Measurements from ENCODE around the gene PDZD2. TPM values are rescaled to one million over a fixed set of nuclear protein-coding genes. Genes with fewer than 3 reads are reported as not detected.
A peak's percentile ranks its signal among the peaks of the same experiment; 100 is the strongest.
"Not testable (repeated sequence)": the region's sequence is repeated elsewhere in the genome, so short reads cannot be mapped to it uniquely, and the experiment has no call there.

PDZD2 gene
- polyA plus RNA-seq, 3 donors = 2.5 to 38.9 (median 12.0) TPM

DNA sequence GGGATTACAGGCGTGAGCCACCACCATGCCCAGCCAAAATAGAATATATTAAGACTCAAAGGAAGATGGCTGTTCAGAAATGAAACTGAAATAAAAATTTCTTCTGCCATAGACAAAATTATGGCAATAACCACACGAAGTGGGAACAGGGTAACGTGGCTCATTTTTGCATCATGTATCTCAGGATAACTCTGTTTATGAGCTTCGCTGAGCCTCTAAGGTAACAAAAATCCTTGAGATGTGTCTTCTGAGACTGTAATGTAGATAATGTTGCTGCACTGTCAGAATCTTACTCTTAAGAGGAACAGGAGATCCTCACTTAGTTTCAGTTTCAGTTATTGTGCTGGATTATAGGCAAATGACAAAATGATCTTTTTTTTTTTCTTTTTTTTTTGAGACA lies 381.3 kb downstream of the PDZD2 start:
- 57 to 78% (median 65%) methylated on average over 4 of the region's 4 CpGs for WGBS, 3 donors
- H3K27ac ChIP-seq (ENCODE audit: low read depth, low read length) = no peak overlapping the region

DNA sequence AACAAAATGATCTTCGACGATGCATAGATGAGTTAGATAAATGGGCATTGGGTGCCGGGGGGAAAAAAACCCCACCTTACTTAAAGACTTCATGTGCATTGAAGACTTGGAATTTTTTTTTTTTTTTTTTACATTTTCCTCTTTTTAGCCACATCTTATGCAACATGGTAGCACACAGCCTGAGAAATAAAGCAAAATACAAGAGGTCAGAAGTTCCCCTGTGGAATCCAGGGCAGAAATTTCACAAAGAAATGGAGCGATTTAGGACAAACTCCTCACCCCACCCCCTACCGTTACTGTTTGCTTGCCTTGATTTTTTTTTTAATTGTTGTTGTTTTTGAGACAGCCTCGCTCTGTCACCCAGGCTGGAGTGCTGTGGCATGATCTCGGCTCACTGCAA lies 382.0 kb downstream of the PDZD2 start:
- H3K27ac ChIP-seq (ENCODE audit: low read depth, low read length) = no peak overlapping the region
- 74 to 86% (median 77%) methylated on average over 7 of the region's 7 CpGs for WGBS, 3 donors

DNA sequence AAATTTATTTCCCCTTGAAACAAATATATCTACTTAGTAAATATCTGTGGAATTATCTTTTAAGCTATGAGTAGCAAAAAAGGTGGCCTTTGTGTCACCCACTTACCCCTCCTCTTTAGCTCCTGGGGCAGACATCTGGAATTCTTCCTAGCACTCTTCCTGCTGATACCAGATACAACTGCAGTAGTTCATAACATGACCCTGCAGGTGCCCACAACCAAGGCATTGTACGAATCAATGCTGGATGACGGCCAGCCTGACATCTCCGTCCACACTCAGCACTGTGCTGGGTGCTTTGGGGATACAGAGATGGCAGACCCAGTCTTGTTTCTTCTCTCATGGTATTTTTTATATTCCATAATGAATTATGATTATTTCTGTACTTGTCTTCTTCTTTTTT lies 382.8 kb downstream of the PDZD2 start:
- no peak overlapping the region for H3K27ac ChIP-seq (ENCODE audit: low read depth, low read length)
- 39 to 76% (median 72%) methylated on average over 3 of the region's 3 CpGs for WGBS, 3 donors

DNA sequence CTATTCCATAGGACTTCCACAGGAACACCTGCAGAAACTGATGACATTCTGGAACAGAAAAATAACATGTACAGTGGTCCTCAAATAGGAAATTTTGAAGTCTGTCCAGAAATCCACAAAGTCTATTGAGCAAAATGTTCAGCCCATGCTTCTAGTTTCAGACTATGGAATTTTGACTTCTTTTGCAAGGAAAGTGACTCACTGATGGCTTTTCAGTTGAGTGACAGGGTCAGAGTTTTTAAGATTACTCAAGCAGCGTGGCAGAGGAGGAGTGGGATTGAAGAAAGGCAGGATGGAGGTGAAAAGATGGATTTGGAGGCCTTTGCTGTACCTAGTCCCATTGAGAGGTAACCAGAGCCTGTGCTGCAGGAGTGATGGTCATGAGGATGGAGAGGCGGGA lies 383.7 kb downstream of the PDZD2 start:
- WGBS, 3 donors = 89 to 97% (median 91%) methylated on average over 2 of the region's 2 CpGs
- no peak overlapping the region for H3K27ac ChIP-seq (ENCODE audit: low read depth, low read length)

DNA sequence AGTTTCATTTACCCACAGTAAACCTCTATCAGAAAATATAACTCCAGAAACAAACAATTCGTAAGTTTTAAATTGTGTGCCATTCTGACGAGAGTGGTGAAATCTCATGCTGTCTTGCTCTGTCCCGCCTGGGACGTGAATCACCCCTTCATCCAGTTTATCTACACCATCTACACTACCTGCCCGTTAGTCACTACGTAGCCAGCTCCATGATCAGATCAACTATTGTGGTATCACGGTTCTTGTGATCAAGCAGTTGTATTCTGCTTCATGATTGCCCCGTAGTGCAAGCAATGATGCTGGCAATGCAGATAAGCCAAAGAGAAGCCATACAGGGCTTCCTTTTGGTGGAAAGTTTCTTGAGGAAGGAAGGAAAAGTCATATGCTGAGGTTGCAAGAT lies 384.9 kb downstream of the PDZD2 start:
- 70 to 86% (median 84%) methylated on average over 8 of the region's 8 CpGs for WGBS, 3 donors
- no peak overlapping the region for H3K27ac ChIP-seq (ENCODE audit: low read depth, low read length)

DNA sequence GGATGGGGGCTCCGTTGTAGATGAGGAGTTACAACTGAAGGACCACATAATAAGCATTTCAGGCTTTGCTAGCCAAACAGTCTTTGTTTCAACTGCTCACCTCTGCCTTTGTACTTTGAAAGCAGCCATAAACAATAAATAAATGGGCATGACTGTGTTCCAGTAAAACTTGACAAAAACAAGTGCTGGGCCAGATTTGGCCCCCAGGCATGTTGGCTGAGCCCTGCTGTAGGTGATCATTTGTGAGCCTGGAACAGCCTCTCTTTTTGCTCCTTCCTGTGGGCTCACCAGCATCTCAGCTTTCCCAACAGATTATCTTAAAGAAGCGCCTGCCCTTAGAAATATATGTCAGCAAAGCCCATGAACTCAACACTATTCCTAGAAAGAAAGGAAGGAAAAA lies 385.8 kb downstream of the PDZD2 start:
- 85 to 100% (median 94%) methylated on average over 2 of the region's 2 CpGs for WGBS, 3 donors
- H3K27ac ChIP-seq (ENCODE audit: low read depth, low read length) = no peak overlapping the region

DNA sequence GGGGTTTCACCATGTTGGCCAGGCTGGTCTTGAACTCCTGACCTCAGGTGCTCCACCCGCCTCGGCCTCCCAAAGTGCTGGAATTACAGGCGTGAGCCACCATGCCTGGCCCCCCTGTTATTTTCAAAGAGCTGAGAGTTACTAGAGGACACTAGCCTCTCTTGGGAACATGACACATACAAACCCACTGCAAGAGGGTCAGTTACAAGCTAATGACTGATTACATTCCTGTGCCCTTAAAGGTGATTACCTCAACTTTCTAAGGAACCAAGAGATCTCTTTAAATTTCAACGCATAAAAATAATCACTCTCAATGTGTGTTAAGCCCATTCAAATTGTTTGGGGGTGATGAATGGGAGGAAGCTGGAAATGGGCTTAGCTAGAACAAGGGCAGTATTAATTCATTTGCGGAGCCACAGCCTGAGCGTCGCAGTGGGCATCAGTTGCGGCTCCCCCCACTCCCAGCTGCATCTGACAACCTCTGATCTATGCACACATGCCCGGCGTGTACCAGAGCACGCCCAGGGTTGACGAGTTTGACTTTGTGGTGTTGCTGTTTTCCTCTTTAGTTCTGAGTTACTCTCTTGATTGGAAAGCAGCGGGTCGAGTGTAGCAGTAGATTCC lies 388.3 kb downstream of the PDZD2 start:
- 43 to 50% (median 49%) methylated on average over 14 of the region's 14 CpGs for WGBS, 3 donors
- H3K27ac ChIP-seq (ENCODE audit: low read depth, low read length) = peak overlapping the region; percentile 17

DNA sequence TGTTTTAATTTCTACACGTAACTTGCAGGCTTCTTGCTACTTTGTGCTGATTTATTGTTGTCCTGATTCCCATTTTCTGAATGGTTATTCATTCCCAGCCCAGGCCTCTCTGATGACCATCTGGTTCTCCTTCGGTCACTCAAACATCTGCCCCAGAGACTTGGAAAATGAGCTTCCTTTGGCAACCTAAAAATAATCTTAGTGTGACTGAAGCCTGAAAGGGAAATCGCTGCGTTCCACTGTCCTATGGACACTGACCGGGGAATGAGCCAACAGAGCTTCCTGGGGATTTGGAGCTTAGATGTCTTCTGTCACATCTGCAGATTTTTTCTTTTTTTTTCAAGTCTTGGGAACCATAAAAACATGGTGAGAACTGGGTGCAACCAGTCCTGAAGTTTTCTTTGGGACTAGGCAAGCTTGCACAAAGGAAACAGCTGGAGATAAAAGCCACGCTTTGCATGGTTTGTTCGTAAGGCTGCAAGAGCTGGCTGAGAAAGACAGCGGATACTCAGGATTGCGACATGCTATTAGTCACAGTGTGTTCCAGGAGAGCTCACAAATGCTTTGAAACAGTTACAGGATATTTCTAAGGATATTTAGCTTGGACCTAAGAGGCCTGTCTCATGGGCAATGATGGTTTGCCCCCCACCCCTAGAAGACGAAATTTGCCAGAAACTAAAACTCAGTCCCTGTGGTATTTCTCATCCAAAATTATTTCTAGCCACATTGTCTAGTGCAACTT lies 389.0 kb downstream of the PDZD2 start:
- WGBS, 3 donors = 15 to 41% (median 22%) methylated on average over 10 of the region's 10 CpGs

DNA sequence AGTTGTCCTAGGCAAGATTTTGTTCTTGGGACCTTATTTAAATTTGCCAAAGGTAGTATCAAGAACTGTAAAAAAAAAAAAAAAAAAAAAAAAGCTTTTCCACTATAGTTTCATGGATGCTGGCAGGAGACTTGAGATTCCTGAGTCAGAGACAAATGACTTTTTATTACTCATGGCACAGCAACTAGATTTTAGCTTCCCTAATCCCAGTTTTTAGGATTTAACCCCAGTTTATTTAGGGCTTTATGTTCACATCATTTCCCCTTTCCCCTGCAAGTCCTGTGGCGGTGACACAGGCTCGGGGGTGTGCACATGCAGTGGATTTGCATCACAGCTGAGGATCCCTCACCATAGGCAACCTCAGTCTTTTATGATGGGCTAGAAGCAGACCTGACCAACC lies 390.3 kb downstream of the PDZD2 start:
- WGBS, 3 donors = 51 to 84% (median 62%) methylated on average over 2 of the region's 2 CpGs
- no peak overlapping the region for H3K27ac ChIP-seq (ENCODE audit: low read depth, low read length)

More for the DNA sequence above, 389.0 kb downstream of the PDZD2 start:
- peak overlapping the region; percentile 17 for H3K27ac ChIP-seq (ENCODE audit: low read depth, low read length)

DNA sequence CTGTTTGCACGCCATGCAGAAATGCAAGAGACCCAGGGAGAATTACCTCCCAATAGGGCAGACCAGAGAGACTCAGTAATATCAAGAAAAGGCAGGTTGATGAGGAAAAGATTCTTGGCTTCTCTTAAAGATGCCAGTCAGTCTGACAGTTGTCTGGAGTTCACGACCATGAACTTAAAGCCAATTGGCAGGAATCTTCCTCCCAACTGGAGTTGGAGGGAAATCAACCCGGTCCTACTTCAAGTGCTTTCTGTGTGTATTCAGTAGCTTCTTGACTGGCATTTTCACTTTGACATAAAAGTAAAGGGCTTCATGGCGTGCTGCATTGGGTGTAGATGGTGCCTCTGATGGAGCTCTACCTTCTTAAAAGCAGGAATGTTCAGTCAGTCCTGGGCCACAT lies 390.9 kb downstream of the PDZD2 start:
- H3K27ac ChIP-seq (ENCODE audit: low read depth, low read length) = no peak overlapping the region
- WGBS, 3 donors = 64 to 81% (median 73%) methylated on average over 4 of the region's 4 CpGs

DNA sequence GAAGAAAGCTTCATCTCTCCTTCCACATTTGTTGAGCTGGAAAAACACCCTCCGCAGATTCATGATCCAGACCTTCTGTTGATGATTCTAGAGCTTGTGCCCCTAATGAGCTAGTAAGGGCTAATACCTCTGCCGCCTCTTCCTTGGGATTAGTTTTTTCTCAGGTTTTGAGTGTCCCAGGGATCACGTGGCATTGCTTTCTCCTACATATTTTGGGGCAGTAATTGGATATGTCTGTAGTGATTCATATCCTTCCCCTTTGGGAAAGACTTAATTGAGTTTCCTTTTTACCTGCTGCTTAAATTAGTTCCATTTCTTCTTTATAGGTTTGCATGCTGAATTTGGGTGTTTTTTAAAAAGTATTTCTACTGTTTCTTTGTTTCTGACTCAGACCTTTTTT lies 391.3 kb downstream of the PDZD2 start:
- H3K27ac ChIP-seq (ENCODE audit: low read depth, low read length) = no peak overlapping the region
- 75 to 83% (median 76%) methylated on average over 3 of the region's 3 CpGs for WGBS, 3 donors

DNA sequence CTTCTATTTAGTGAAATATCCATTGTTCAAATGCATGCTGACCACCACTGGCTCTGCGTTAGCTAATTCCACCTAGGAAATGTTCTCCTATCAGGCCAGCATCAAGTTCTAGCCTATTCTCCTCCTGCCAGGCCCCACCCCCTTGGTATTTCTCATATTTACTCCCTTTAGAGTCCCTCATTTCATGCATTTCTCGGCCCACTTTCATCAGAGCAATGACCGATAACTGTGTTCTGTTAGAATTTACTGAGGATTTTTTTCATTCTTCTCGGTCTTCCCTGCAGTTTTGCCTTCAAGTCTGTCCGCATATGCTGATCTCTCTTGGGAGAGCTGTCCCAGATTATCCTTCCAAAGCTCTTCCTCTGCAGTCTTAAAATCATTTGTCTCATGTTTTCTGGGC lies 391.8 kb downstream of the PDZD2 start:
- no peak overlapping the region for H3K27ac ChIP-seq (ENCODE audit: low read depth, low read length)
- WGBS, 3 donors = 70 to 79% (median 72%) methylated on average over 5 of the region's 5 CpGs

DNA sequence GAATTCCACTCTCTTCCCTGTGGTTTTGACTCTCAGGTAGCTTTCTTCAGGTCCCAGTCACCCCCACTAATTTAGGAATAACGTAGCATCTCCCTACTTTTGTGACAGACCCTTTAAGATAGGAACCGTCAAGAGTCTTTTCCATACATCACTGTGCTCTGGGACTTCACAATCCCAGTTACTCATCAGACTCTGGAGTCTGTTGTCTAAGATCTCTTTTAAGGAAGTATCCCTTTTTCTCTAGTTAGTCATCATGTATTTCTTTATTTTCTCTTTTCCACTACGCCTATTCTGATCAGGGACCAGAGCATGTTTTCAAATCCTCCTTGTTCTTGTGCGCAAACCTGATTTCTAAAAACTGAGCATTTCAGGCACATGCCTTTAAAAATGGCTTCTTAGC lies 392.2 kb downstream of the PDZD2 start:
- WGBS, 3 donors = 79 to 85% (median 85%) methylated on average over 4 of the region's 4 CpGs
- no peak overlapping the region for H3K27ac ChIP-seq (ENCODE audit: low read depth, low read length)

DNA sequence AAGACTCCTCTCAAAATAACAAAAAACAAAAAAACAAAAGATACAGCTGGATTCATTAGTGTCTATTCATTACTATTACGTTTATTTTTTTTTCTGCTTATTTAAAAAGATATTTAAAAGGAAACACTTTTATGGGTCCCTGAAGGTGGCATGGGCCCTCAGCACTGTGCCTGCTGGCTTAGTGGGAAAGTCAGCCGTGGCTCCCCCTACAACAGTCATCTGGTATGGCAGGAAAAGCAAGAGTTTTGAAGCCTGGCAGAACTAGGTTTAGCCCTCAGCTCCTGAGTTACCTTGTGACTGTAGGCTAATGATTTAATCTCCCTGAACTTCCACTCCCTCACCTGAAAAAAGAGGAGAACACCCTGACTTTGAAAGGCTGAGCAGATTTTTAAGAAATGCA lies 399.6 kb downstream of the PDZD2 start:
- no peak overlapping the region for H3K27ac ChIP-seq (ENCODE audit: low read depth, low read length)
- 77 to 92% (median 90%) methylated on average over 2 of the region's 2 CpGs for WGBS, 3 donors

DNA sequence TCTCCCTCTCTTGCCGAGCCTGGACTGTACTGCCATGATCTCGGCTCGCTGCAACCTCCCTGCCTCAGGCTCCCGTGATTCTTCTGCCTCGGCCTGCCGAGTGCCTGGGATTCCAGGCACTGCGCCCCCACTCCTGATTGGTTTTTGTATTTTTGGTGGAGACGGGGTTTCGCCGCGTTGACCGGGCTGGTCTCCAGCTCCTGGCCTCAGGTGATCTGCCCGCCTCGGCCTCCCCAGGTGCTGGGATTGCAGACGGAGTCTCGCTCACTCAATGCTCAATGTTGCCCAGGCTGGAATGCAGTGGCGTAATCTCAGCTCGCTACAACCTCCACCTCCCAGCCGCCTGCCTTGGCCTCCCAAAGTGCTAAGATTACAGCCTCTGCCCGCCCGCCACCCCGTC lies 400.2 kb downstream of the PDZD2 start:
- not testable (repeated sequence) for H3K27ac ChIP-seq (ENCODE audit: low read depth, low read length)
- 95 to 98% (median 97%) methylated on average over 21 to 22 of the region's 22 CpGs for WGBS, 3 donors

DNA sequence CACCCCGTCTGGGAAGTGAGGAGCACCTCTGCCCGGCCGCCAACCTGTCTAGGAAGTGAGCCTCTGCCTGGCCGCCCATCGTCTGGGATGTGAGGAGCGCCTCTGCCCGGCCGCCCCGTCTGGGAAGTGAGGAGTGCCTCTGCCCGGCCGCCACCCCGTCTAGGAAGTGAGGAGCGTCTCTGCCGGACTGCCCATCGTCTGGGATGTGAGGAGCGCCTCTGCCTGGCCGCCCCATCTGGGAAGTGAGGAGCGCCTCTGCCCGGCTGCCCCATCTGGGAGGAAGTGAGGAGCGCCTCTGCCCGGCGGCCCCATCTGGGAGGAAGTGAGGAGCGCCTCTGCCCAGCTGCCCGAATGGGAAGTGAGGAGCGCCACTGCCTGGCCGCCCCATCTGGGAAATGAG lies 400.7 kb downstream of the PDZD2 start:
- H3K27ac ChIP-seq (ENCODE audit: low read depth, low read length) = not testable (repeated sequence)
- 93 to 96% (median 94%) methylated on average over 25 to 26 of the region's 26 CpGs for WGBS, 3 donors

DNA sequence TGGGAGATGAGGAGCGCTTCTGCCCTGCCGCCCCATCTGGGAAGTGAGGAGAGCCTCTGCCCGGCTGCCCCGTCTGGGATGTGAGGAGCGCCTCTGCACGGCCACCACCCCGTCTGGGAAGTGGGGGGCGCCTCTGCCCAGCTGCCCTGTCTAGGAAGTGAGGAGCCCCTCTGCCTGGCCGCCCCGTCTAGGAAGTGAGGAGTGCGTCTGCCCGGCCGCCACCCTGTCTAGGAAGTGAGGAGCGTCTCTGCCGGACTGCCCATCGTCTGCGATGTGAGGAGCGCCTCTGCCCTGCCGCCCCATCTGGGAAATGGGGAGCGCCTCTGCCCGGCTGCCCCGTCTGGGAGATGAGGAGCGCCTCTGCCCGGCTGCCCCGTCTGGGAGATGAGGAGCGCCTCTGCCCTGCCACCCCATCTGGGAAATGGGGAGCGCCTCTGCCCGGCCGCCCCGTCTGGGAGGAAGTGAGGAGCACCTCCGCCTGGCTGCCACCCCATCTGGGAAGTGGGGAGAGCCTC lies 401.3 kb downstream of the PDZD2 start:
- 96 to 99% (median 96%) methylated on average over 30 to 31 of the region's 31 CpGs for WGBS, 3 donors
- H3K27ac ChIP-seq (ENCODE audit: low read depth, low read length) = not testable (repeated sequence)

DNA sequence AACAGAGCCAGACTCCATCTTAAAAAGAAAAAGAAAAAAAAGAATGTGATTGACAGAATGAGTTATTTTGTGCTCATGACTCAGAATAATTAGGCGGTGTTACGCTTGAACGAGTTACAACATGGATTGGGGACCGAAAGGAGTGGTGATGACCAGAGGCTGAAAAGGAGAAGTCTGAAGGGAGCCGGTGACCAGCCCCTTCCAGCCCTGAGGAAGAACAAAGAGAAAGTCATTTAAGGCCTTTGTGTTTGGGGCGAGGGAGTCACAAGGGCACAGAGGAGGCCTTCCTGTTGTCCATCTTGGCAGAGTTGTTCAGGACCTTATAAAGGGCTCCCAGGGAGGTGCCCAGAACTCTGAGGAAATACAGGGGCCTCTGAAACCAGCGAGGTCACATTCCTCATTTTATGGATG lies 403.6 kb downstream of the PDZD2 start:
- H3K27ac ChIP-seq (ENCODE audit: low read depth, low read length) = no peak overlapping the region
- whole genome bisulfite sequencing, 3 donors = 48 to 73% (median 65%) methylated on average over 7 of the region's 7 CpGs

DNA sequence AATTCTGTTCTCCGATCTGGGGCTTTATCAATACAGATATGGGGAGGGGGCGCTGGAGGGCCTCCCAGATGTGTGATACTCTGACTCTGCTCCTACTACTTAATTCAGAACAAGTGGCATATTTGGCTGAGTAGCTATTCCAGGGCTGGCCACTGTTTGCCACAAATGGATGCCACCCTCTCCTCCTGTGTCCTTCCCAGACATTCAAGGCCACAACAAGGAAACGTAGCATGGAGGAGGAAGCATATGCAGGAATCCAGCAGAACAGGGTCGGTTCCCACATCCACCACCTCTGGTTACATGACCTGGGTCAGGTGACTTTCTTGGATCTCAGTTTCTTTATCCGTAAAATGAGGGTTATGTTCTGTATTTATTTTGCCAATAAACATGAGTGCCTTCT lies 404.2 kb downstream of the PDZD2 start:
- no peak overlapping the region for H3K27ac ChIP-seq (ENCODE audit: low read depth, low read length)
- 78 to 92% (median 86%) methylated on average over 5 of the region's 5 CpGs for WGBS, 3 donors

DNA sequence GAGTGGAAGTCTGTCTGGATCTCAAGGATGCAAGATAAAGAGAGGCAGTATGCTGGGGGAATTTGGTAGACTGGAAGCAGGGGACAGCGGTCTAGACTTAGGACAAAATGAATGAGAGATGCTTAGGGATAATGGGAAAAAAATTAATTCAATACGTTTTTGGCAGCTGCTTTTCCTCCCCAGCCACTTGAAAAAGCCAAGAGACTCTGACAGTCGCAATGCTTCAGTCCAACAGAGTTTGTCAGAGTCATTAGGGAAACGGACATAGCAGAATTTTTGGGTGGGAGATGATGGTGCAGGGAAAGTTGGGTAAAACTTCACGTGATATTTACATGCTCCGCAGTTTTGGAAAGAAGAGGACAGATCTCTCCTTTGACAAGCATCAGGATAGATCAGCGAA lies 405.5 kb downstream of the PDZD2 start:
- WGBS, 3 donors = 65 to 71% (median 69%) methylated on average over 7 of the region's 7 CpGs
- H3K27ac ChIP-seq (ENCODE audit: low read depth, low read length) = no peak overlapping the region
